CD4-positive, alpha-beta T cell treated with Interleukin-21 for 1 hour (primary cell): Measurements from ENCODE around the gene TUBB6.
A peak's percentile ranks its signal among the peaks of the same experiment; 100 is the strongest.

Experiments used
- DNase-seq: peaks from one replicate; pipeline ENCODE4 v3.0.0-alpha.2; 2020

The TUBB6 gene

GRCh38 chr18:12307701-12308385 lies at the start of gene TUBB6:
Gene TUBB6, plus strand, starts transcription at chr18:12308241. Its CDS starts 52 bp downstream, at chr18:12308293.
- DNase-seq = no peak

DNA sequence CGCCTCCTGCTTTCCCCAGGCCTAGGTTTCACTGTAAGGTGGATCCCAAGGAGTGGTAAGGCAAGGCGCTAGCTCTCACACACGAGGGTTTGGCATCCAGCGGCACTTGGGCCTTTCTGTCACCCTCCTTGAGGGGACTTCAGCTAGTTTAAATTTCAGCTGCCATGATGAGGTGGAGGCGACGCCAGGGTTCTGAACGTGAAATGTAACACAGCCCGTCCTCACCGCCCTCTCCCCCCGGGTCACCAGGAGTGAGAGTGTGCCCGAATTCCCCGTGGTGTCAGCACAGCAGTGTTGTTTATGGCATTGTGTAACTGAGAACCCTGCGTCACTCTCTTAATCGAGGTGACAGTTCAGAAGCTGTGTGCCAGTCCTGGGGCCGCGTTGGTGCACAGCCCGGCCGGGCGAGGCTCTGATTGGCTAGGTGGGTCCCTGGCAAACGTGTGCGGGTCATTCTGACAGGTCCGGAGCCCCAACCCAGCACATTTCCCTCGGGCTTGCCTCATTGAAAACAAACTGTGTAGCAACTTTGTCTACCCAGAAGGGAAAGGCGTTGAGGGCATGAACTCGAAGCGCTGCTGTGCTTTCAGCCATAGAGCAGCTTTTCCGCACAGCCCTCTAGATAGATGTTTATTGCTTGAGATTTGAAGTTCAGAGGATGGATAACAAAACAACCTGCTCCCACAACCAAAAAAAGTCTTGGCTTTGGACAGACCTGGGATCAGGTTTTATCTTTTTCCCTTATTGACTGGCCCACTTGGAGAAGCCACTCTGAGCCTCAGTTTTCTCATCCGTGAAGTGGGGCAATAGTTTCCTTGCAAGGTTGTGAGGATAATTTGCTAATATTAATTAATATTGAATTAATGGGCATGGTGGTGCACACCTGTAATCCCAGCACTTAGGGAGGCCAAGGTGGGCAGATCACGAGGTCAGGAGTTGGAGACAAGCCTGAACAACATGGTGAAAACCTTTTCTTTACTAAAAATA lies 49.0 kb upstream of the TUBB6 start:
- no peak for DNase-seq

- DNase-seq = no peak
Measured at GRCh38 chr18:12262748-12263147, 45.3 kb upstream of the TUBB6 start.

- no peak for DNase-seq
Measured at GRCh38 chr18:12264864-12265263, 43.2 kb upstream of the TUBB6 start.

DNA sequence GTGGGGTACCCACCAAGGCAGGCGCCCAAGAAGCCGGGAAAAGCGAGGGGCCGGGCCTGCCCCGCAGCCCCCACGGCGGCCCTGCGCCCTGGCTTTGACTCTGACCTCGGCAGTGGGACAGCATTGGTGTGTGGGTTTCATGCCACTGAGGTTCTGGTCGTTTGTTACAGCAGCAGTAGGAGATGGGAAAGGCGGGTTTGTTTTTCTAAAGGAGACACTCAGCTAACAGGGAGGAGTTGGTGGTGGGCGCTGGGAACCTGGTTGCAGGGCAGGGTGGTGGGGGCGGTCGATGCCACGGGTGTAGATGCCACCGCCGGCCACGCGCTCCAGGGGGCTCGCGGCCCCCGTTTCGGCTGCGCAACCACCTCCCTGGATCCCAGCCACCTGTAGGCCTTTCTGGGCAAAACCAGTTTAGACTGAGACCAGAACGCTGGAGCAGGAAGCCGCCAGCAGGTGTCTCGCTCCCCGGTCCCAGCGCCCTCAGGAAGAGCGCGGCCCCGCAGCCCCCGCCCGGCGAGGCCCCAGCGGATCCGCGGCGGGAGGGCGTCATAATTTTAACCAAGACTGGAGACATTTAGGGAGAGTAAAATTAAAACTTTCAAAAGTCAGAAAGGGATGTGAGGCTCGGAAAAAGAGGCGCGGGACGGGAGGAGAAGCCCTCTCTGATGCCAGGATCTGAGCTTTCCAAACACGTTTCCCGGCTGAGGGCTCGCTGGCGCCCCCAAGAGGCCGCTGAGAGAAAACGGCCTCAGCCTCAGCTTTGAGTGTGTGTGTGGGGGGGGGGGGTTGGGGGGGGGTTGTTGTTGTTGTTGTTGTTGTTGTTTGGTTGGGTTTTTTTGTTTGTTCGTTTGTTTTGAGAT lies 36.4 kb upstream of the TUBB6 start:
- DNase-seq = peak; percentile 30

DNA sequence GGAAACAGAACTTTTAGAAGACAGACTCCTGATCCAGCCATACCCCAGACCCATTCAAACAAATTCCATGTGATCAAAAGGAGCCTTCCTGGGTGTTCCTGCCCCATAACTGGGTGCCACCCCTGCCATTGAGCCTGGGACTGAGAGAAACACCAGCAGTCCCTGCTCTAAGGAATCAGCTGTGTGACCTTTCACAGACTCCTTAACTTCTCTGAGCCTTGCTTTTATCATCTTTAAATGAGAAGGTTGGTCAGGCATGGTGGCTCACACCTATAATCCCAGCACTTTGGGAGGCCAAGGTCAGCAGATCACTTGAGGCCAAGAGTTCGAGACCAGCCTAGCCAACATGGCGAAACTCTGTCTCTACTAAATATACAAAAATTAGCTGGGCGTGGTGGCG lies 33.2 kb upstream of the TUBB6 start:
- DNase-seq = no peak

GRCh38 chr18:12276736-12277554 lies 31.1 kb upstream of the TUBB6 start:
- no peak for DNase-seq

- no peak for DNase-seq
Measured at GRCh38 chr18:12278215-12278671, 29.8 kb upstream of the TUBB6 start.

DNA sequence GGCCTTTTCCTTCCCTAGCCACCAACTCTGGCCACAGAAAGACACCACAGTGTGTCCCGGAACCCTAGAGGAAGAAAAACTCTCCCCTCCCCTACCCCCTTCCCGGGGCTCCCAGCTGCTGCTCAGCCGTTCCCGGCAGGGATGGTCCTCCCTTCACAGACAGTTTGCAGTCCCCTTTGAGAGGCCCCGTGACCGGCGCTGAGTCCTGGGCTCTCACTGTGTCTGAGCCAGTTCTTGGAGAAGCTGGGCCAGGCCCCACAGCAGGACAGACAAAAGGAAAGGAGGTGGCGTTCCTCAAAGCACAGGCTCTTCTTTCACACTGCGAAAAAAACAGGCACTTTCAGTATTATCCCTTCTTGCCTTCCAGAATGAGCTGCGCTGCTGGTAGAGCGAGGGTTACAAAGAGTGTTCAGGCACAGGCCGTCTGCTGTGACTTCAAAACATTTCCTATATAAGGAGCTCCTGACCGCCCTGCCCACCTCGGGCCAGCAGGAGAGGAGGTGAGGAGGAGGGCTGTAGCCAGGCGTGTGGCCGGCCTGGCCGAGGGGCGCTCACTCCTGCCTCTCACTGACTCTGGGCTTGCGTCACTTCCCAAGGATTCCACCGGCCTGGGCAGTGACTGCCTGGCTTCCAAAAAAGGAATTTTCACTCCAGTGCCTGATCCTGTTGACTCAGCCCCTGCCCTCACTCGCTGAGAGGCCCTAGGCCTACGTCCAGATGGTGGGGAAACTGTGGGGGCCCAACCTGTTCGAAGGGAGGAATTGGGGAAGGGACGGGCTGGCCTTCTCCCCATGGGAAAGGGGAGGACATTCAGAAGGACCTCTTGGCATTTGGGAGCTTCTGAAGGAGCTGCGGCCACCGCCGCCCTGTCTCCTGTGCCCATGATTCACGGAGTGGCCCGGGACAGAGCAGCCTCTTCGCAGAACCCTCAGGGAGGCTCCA lies 29.0 kb upstream of the TUBB6 start:
- DNase-seq = no peak

GRCh38 chr18:12279781-12280531 lies 28.1 kb upstream of the TUBB6 start:
- no peak for DNase-seq

- DNase-seq = no peak
Measured at GRCh38 chr18:12281861-12282260, 26.2 kb upstream of the TUBB6 start.

GRCh38 chr18:12282442-12283039 lies 25.5 kb upstream of the TUBB6 start:
- DNase-seq = no peak

DNA sequence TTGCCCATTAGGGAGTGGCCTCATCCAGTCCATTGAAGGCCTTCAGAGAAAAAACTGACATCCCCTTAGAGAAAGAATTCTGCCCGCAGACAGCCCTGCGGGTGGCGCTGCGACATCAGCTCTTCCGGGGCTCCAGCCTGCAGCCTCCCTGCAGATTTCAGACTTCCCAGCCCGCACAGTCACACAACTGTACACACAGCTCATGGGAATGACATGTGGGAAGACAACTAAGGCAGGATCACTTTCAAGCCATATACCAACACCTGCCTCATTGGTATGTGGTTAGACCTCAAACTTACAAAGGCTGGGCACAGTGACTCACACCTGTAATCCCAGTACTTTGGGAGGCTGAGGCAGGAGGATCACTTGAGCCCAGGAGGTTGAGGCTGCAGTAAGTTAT lies 24.8 kb upstream of the TUBB6 start:
- no peak for DNase-seq

DNA sequence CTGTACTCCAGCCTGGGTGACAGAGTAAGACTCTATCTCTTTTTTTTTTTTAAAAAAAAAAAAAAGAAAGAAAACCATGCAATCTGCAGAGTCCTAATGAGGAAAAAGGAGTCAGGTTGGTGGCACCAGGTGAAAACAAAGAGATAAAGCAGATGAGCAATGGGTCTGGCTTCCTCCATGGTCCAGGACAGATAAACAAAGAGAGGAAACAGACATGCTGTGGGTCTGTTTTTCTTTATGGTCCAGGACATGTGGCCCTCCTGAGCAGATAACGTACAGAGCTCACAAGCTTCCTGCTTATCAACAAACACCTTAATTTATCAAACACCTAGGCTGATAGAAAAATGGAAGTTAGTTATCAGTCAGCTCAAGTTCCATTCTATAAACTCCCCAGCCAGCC lies 24.4 kb upstream of the TUBB6 start:
- DNase-seq = no peak

DNA sequence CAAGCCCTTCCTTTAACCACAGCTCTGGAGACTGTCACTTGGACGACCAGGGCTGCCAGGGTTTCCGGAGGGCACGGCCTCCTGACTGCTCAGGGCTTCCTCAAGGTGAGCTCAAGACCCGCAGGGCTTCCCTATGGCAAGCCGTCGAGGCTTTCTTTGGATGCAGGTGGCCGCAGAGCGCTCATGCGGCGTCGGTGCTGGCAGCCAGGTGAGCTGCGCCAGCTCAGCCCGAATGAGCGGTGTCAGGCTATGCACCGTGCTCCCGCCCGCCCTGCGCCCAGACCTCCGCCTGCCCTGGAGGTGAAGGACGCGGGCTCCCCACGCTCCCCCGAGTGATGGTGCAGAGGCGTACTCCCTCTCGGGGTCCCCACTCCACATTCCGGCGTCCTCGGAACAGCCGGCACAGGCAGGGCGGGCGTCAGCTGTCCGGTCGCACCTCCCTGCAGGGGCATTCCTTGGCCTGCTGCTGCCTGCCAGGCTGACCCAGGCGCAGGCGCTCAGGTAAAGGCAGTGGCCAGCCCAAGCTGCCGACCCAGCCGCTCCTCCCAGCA lies 20.8 kb upstream of the TUBB6 start:
- no peak for DNase-seq

GRCh38 chr18:12287684-12288402 lies 20.2 kb upstream of the TUBB6 start:
- no peak for DNase-seq

DNA sequence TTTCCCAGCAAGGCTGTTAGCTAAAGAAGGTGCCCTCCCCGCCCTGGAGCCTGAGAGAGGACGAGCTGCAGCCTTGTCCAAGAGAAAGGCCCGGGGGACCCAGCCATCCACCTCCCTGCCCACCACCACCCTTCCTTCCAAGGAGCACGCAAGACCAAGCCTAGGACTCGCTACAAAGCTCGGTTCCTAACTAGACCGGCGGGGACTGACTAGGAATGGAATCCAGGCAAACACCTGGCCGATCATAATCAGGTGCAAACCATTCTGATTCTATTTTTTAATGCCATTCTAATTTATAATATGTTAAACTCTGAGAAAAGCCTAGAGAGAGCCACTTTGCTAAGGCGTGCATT lies 19.7 kb upstream of the TUBB6 start:
- DNase-seq = no peak

DNA sequence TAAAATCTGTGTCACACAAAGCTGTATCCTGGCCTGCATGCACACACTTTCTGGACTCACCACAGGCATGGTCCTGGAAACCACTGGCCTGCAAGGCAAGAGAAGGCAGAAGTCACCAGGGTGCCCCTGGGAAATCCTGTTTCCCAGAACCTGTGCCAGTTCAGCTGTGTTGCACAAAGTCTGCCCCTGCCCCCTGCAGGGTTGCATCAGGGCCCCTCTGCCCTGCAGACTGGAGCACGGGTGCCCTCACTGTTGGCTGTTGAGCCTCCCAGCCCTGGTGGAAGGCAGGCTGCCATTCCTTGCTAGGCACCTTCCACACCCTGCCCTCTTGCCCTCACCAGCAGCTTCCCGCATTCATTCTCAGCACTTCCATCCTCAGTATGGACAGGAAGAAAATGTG lies 18.0 kb upstream of the TUBB6 start:
- DNase-seq = no peak

- DNase-seq = no peak
Measured at GRCh38 chr18:12291161-12291560, 16.9 kb upstream of the TUBB6 start.
